ENCODE results near the gene STIL.
"Not testable (repeated sequence)": the region's sequence is repeated elsewhere in the genome, so short reads cannot be mapped to it uniquely, and the experiment has no call there.

The STIL gene

DNA sequence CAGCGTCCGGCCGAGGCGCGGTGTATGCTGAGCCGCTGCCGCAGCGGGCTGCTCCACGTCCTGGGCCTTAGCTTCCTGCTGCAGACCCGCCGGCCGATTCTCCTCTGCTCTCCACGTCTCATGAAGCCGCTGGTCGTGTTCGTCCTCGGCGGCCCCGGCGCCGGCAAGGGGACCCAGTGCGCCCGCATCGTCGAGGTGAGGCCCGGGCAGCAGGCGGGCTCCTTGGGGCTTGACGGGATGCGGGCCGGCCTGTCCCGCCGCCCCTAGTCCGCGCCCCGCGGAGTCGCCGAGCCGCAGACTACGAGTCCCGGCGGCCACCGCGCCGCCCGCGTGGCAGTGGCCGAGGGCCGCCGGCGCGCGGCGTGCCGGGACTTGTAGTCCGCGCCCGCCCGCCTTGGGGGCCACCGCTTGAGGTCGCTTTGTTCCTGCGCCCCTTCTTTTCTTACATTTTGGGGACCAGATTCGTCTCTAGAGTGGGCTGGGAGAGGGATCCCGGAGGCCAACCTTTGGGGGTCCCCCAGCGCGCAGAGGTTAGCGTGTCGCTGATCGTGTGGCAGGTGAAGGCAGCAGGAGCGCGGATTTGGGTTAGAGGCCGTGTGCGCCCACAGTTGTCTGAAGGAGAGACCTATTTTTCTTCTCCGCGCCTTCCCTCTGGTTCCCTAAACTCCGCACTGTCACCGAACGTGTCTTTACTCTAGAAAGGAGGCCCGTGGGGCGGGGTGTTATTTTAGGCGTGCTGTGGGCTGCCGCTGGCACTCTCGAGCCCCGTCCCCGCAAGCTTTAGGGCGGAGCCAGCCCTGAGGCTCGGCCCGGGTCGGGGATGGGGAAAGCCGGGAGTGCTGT, 20.2 kb upstream of the STIL start:
- no peaks in the 10 kb centered on the region for H3K27me3 ChIP-seq (ENCODE audit: insufficient read depth, low read length)
- under 1% methylated on average over 90 of the region's 90 CpGs for WGBS
- H3K4me3 ChIP-seq (ENCODE audit: low read length): peak overlapping the region; percentile 98
- peak overlapping the region; percentile 90 for H3K27ac ChIP-seq (ENCODE audit: low read depth, low read length)
- H3K9me3 ChIP-seq (ENCODE audit: insufficient read depth, low read depth, low read length): no peaks in the 10 kb centered on the region
- H3K9ac ChIP-seq (ENCODE audit: low read depth, low read length): peak overlapping the region; percentile 93
- no peaks in the 10 kb centered on the region for H3K36me3 ChIP-seq (ENCODE audit: insufficient read depth, low read length)
- peaks cover 5% of the 10 kb centered on the region for H3K4me1 ChIP-seq (ENCODE audit: insufficient read depth, low read length)

DNA sequence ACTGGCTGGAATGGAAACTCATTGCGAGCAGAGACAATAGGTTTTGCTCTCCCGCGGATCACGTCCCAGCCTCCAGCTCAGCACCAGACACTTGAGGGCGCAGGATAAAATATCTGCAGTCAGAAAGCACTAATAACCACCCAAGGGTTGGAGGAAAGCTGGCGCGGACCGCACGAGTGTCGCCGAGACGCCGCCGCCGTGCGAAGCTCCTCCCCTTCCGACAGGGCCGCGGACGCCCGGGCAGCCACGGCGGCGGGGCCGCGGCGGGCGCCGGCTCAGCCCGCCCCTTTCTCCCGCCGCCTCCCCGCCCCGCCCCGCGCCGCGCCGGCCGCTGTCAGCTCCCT, 19.6 kb upstream of the STIL start, which contains the start of gene CMPK1:
CMPK1 (plus strand) TSS at position 213 of the 344 bp plus-strand sequence. CDS start 156 bp downstream, outside the sequence.
- peak within 1 kb of the TSS; percentile 90 for H3K27ac ChIP-seq (ENCODE audit: low read depth, low read length)

DNA sequence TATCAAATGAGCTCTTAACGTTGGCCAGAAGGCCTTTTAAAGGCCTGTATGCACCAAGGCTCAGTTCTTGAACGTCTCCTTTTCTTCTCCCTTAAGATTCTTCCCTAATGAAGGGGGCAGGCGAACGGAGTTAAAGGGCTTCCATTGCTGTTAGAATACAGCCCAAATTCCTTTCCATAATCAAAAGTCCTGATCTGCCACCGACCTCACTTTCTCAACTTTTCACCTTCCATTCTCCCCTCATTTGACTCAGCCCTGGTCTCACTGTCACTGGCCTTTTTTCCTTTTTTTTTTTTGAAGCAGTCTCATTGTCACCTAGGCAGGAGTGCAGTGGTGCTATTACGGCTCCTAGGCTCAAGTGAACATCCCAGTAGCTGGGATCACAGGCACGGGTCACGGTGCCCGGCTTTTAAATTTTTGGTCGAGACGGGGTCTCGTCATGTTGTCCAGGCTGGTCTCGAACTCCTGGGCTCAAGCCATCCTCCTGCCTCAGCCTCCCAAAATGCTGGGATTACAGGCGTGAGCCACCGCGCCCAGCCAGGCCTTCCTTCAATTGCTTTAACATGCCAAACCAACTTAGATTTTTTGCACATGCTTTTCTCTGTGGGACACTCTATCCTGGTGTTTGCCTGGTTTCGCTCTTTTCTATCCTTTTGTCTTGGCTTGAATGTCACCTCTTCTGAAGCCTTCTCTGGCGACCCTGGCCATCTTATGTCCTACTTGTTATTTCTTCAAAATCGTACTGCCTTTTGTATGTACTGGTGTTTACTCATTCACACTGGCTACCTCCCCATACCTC, 19.0 kb upstream of the STIL start:
- H3K36me3 ChIP-seq (ENCODE audit: insufficient read depth, low read length): no peaks in the 10 kb centered on the region
- H3K9me3 ChIP-seq (ENCODE audit: insufficient read depth, low read depth, low read length): no peaks in the 10 kb centered on the region
- H3K4me1 ChIP-seq (ENCODE audit: insufficient read depth, low read length): peaks cover 5% of the 10 kb centered on the region
- H3K27me3 ChIP-seq (ENCODE audit: insufficient read depth, low read length): no peaks in the 10 kb centered on the region
- WGBS: 61% methylated on average over 19 of the region's 19 CpGs
- peak overlapping the region; percentile 98 for H3K4me3 ChIP-seq (ENCODE audit: low read length)
- H3K9ac ChIP-seq (ENCODE audit: low read depth, low read length): peak overlapping the region; percentile 93
- peak overlapping the region; percentile 90 for H3K27ac ChIP-seq (ENCODE audit: low read depth, low read length)

More for the DNA sequence above, 19.6 kb upstream of the STIL start, which contains the start of gene CMPK1:
- Histone ChIP-seq H3K27me3 (ENCODE audit: insufficient read depth, low read length) (no peaks in the 10 kb centered on the region), H3K9ac (ENCODE audit: low read depth, low read length) (peak within 1 kb of the TSS; percentile 93), H3K9me3 (ENCODE audit: insufficient read depth, low read depth, low read length) (no peaks in the 10 kb centered on the region), H3K4me1 (ENCODE audit: insufficient read depth, low read length) (peaks cover 5% of the 10 kb centered on the region), H3K36me3 (ENCODE audit: insufficient read depth, low read length) (no peaks in the 10 kb centered on the region), H3K4me3 (ENCODE audit: low read length) (peak within 1 kb of the TSS; percentile 98)
- under 1% methylated on average over 40 of the region's 40 CpGs for WGBS

DNA sequence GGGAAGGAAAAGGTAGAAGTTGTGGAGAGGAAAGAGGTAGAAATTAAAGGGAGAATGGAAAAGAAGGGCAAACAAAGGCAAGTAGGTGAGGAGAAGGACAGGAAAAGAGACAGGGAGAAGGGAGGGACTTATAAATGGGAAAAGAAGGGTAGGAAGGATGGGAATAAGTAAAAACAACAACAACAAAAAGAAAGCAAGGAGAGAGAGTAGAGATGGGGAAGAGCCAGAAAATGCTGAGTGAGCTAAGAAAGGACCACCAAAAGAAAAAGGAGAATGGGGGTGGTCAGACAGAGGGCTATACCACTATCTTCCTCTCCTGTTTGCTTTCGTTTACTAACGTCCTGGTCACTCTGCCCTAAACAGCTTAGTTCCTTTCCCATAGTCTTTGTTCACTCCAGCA, 17.9 kb upstream of the STIL start:
- 84% methylated on average over 2 of the region's 2 CpGs for WGBS
- Histone ChIP-seq H3K4me3 (ENCODE audit: low read length) (no peak overlapping the region), H3K4me1 (ENCODE audit: insufficient read depth, low read length) (peaks cover 5% of the 10 kb centered on the region), H3K36me3 (ENCODE audit: insufficient read depth, low read length) (no peaks in the 10 kb centered on the region), H3K27me3 (ENCODE audit: insufficient read depth, low read length) (no peaks in the 10 kb centered on the region), H3K27ac (ENCODE audit: low read depth, low read length) (no peak overlapping the region), H3K9ac (ENCODE audit: low read depth, low read length) (no peak overlapping the region), H3K9me3 (ENCODE audit: insufficient read depth, low read depth, low read length) (no peaks in the 10 kb centered on the region)

DNA sequence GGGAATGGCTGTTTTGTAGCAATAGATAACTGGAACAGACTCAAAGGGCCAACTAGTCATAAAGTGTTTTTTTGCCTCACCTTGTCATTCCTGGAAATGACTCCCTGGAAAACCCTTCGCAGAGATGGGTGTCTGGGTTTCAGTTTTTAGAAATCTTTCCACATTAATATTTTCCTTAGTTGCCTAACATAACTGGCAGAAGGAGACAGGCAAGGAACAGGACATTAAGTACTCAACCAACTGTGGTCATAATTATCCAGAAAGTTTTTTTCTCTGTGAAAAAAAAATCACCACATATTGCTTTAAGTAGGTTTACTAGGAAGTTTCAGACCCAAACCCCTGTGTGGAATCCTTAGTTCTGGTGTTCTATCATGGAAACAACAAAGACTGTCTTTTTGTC, 16.3 kb upstream of the STIL start:
- H3K4me1 ChIP-seq (ENCODE audit: insufficient read depth, low read length): peaks cover 5% of the 10 kb centered on the region
- no peak overlapping the region for H3K4me3 ChIP-seq (ENCODE audit: low read length)
- no peaks in the 10 kb centered on the region for H3K9me3 ChIP-seq (ENCODE audit: insufficient read depth, low read depth, low read length)
- no peak overlapping the region for H3K9ac ChIP-seq (ENCODE audit: low read depth, low read length)
- no peaks in the 10 kb centered on the region for H3K27me3 ChIP-seq (ENCODE audit: insufficient read depth, low read length)
- H3K27ac ChIP-seq (ENCODE audit: low read depth, low read length): no peak overlapping the region
- no peaks in the 10 kb centered on the region for H3K36me3 ChIP-seq (ENCODE audit: insufficient read depth, low read length)
- 100% methylated on average over 1 of the region's 1 CpG for WGBS

DNA sequence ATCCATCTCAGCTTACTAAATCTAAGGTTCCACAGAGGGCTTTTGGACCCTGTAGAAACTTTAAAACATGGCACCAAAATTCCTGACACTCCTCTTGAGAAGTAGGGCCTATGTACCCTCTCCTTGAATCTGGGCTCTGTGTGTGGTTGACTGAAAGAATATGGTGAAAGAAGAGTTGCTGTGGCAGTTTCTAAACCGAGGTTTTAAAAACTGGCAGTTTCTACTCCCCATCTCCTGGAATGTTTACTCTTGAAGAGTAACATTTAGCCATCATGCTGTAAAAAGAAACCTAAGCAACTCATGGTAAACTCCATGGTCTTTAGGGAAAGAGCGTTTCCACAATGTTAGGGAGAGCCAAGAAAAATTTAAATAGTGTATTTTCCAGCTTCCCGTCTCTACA, 15.0 kb upstream of the STIL start:
- Histone ChIP-seq H3K36me3 (ENCODE audit: insufficient read depth, low read length) (no peaks in the 10 kb centered on the region), H3K9me3 (ENCODE audit: insufficient read depth, low read depth, low read length) (no peaks in the 10 kb centered on the region), H3K27ac (ENCODE audit: low read depth, low read length) (no peak overlapping the region), H3K4me1 (ENCODE audit: insufficient read depth, low read length) (no peaks in the 10 kb centered on the region; the same call in 1 of the 2 replicates), H3K27me3 (ENCODE audit: insufficient read depth, low read length) (no peaks in the 10 kb centered on the region), H3K9ac (ENCODE audit: low read depth, low read length) (no peak overlapping the region), H3K4me3 (ENCODE audit: low read length) (no peak overlapping the region)
- 93% methylated on average over 3 of the region's 3 CpGs for WGBS

DNA sequence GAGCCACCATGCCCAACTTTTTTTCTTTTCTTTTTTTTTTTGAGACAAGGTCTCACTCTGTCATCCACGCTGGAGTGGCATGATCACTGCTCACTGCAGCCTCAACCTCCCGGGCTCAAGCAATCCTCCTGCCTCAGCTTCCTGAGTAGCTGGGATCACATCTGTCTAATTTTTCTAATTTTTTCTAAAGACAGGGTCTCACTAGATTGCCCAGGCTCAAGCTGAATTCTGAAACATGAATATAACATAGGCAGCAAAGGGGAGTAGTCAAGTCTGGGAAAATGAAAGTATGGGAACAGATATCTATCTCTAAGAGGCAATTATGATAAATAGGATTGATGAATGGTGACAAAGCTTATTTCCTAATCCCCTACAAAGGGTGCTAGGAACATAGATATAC, 12.3 kb upstream of the STIL start:
- no peak overlapping the region for H3K4me3 ChIP-seq (ENCODE audit: low read length)
- no peaks in the 10 kb centered on the region for H3K4me1 ChIP-seq (ENCODE audit: insufficient read depth, low read length)
- no peak overlapping the region for H3K9ac ChIP-seq (ENCODE audit: low read depth, low read length)
- no peak overlapping the region for H3K27ac ChIP-seq (ENCODE audit: low read depth, low read length)
- H3K9me3 ChIP-seq (ENCODE audit: insufficient read depth, low read depth, low read length): no peaks in the 10 kb centered on the region
- 70% methylated on average over 2 of the region's 2 CpGs for WGBS
- H3K27me3 ChIP-seq (ENCODE audit: insufficient read depth, low read length): no peaks in the 10 kb centered on the region
- H3K36me3 ChIP-seq (ENCODE audit: insufficient read depth, low read length): no peaks in the 10 kb centered on the region

DNA sequence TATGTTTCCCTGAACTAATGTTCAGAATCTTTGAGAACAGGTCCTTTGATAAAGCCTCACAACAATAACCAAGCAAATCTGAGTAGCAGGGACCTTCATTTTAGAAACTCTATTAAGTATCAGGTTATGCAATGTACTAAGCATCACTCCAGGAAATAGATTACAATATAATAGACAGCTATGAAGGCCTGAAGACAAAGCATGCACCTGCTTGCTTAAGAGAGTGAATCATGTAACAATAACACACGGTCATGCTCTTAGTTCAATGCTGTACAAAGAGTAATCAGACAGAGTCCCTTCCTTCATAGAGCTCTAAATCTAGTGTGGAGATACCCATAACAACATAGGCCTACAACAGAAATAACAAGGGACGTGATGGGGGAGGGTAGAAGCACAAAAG, 11.6 kb upstream of the STIL start:
- H3K27ac ChIP-seq (ENCODE audit: low read depth, low read length): no peak overlapping the region
- no peak overlapping the region for H3K9ac ChIP-seq (ENCODE audit: low read depth, low read length)
- WGBS: 83% methylated on average over 2 of the region's 2 CpGs
- H3K27me3 ChIP-seq (ENCODE audit: insufficient read depth, low read length): no peaks in the 10 kb centered on the region
- no peaks in the 10 kb centered on the region for H3K9me3 ChIP-seq (ENCODE audit: insufficient read depth, low read depth, low read length)
- no peak overlapping the region for H3K4me3 ChIP-seq (ENCODE audit: low read length)
- no peaks in the 10 kb centered on the region for H3K36me3 ChIP-seq (ENCODE audit: insufficient read depth, low read length)
- no peaks in the 10 kb centered on the region for H3K4me1 ChIP-seq (ENCODE audit: insufficient read depth, low read length)

DNA sequence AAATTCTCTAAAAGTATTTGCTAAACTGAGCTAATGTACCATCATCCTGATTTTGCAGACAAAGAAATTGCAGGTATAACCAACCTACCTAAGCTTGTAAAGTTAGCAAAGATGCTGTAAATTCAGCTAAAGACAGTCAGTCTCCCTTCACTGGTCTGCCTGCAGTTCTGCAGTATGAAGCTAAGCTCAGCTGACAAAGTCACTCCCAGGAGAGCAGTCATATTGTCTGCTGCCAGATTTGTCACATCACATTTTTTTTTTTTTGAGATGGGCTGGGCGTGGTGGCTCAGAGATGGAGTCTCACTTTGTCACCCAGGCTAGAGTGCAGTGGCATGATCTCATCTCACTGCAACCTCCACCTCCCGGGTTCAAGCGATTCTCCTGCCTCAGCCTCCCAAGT, 10.7 kb upstream of the STIL start:
- Histone ChIP-seq H3K4me3 (ENCODE audit: low read length) (no peak overlapping the region), H3K36me3 (ENCODE audit: insufficient read depth, low read length) (no peaks in the 10 kb centered on the region), H3K27ac (ENCODE audit: low read depth, low read length) (no peak overlapping the region), H3K9me3 (ENCODE audit: insufficient read depth, low read depth, low read length) (no peaks in the 10 kb centered on the region), H3K9ac (ENCODE audit: low read depth, low read length) (no peak overlapping the region), H3K4me1 (ENCODE audit: insufficient read depth, low read length) (no peaks in the 10 kb centered on the region), H3K27me3 (ENCODE audit: insufficient read depth, low read length) (no peaks in the 10 kb centered on the region)
- 93% methylated on average over 3 of the region's 3 CpGs for WGBS

DNA sequence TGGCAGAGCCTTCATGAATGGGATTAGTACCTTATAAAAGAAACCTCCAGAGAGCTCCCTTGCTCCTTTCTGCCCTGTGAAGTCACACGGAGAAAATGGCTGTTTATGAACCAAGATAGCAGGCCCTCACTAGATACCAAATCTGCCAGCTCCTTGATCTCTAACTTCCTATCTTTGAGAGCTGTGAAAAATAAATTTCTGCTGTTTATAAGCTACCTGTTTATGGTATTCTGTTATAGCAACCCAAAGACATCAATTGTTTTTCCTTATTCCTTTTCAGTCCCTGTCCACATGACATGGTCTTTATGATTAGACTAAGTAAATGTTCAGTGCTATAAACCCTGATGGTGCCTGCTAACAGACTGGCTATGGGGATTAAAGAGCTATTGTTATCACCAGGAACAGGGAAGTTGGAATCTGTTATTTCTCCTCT, 9.7 kb upstream of the STIL start:
- Histone ChIP-seq H3K27ac (ENCODE audit: low read depth, low read length) (no peak overlapping the region), H3K4me3 (ENCODE audit: low read length) (no peak overlapping the region), H3K4me1 (ENCODE audit: insufficient read depth, low read length) (no peaks in the 10 kb centered on the region), H3K9ac (ENCODE audit: low read depth, low read length) (no peak overlapping the region), H3K36me3 (ENCODE audit: insufficient read depth, low read length) (no peaks in the 10 kb centered on the region), H3K9me3 (ENCODE audit: insufficient read depth, low read depth, low read length) (no peaks in the 10 kb centered on the region), H3K27me3 (ENCODE audit: insufficient read depth, low read length) (no peaks in the 10 kb centered on the region)
- 50% methylated on average over 1 of the region's 1 CpG for WGBS

DNA sequence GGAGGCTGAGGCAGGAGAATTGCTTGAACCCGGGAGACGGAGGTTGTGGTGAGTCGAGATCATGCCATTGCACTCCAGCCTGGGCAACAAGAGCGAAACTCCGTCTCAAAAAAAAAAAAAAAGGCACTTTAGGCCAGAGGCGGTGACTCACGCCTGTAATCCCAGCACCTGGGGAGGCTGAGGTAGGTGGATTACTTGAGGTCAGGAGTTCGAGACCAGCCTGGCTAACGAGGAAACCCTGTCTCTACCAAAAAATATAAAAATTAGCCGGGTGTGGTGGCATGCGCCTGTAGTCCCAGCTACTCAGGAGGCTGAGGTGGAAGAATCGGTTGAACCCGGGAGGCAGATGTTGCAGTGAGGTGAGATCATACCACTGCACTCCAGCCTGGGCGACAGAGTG, 6.0 kb upstream of the STIL start:
- WGBS: 93% methylated on average over 14 of the region's 14 CpGs
- not testable (repeated sequence) for H3K9ac ChIP-seq (ENCODE audit: low read depth, low read length); H3K27ac ChIP-seq (ENCODE audit: low read depth, low read length); H3K4me1 ChIP-seq (ENCODE audit: insufficient read depth, low read length); H3K27me3 ChIP-seq (ENCODE audit: insufficient read depth, low read length); H3K9me3 ChIP-seq (ENCODE audit: insufficient read depth, low read depth, low read length); H3K4me3 ChIP-seq (ENCODE audit: low read length); H3K36me3 ChIP-seq (ENCODE audit: insufficient read depth, low read length)

All from HUES64 (cell line).